H4 (cell line): ENCODE results near the gene PLCB2. TPM values are rescaled to one million over a fixed set of nuclear protein-coding genes. Genes with fewer than 3 reads are reported as not detected.

Source experiments
- DNase-seq: peaks from one replicate; pipeline ENCODE4 v3.0.0-alpha.2; 2015; ENCODE audit warnings: low spot score
- total RNA-seq: library from RNA; depleted of rRNA; stranded (reverse); fragments of >200 nt; shearing (Covaris generic); gene quantifications from 2 replicates; pipeline ENCODE4 v1.2.3, GENCODE V29; 2014

PLCB2 gene
- total RNA-seq, 1 experiment from 2014 or later: 2.4 TPM

- DNase-seq: no peak
These were observed 21.6 kb downstream of the PLCB2 start for GRCh38 chr15:40286061-40286532.

GRCh38 chr15:40285554-40286011 lies 22.2 kb downstream of the PLCB2 start:
- no peak for DNase-seq

- no peak for DNase-seq
These were observed 22.6 kb downstream of the PLCB2 start for GRCh38 chr15:40285151-40285550.

GRCh38 chr15:40283615-40284300 lies 24.0 kb downstream of the PLCB2 start:
- no peak for DNase-seq

GRCh38 chr15:40282869-40283614 lies 24.7 kb downstream of the PLCB2 start, which contains the start of gene ANKRD63:
Gene ANKRD63 (minus strand): TSS chr15:40283064. CDS start chr15:40282586, 478 bp downstream.
- DNase-seq: no peak

GRCh38 chr15:40282147-40282868 lies 25.4 kb downstream of the PLCB2 start:
- no peak for DNase-seq

- no peak for DNase-seq
These were observed 26.0 kb downstream of the PLCB2 start for GRCh38 chr15:40281801-40282146.

GRCh38 chr15:40281057-40281800 lies 26.5 kb downstream of the PLCB2 start:
- DNase-seq: no peak

GRCh38 chr15:40280260-40281056 lies 27.3 kb downstream of the PLCB2 start:
- DNase-seq: no peak

- peak; percentile 42 for DNase-seq
These were observed 28.1 kb downstream of the PLCB2 start for GRCh38 chr15:40279437-40280141.

GRCh38 chr15:40278026-40278425 lies 29.7 kb downstream of the PLCB2 start:
- no peak for DNase-seq

GRCh38 chr15:40277471-40277870 lies 30.3 kb downstream of the PLCB2 start:
- no peak for DNase-seq

- no peak for DNase-seq
These were observed 30.8 kb downstream of the PLCB2 start for GRCh38 chr15:40276927-40277326.

GRCh38 chr15:40275954-40276353 lies 31.8 kb downstream of the PLCB2 start:
- DNase-seq: no peak

GRCh38 chr15:40275523-40275922 lies 32.2 kb downstream of the PLCB2 start:
- DNase-seq: no peak

- DNase-seq: peak; percentile 73
These were observed 33.1 kb downstream of the PLCB2 start for GRCh38 chr15:40274350-40275274.

GRCh38 chr15:40273428-40273827 lies 34.3 kb downstream of the PLCB2 start:
- no peak for DNase-seq

GRCh38 chr15:40272485-40273056 lies 35.2 kb downstream of the PLCB2 start:
- DNase-seq: no peak
